ENCODE measurements around the gene HERPUD2. TPM values are rescaled to one million over a fixed set of nuclear protein-coding genes. Genes with fewer than 3 reads are reported as not detected.

HERPUD2 gene
- total RNA-seq, result 24.9 and 26.5 TPM in 2 replicates

GRCh38 chr7:35694784-35695472 is at the start of gene HERPUD2:
Gene HERPUD2 (minus strand): TSS chr7:35695135. CDS start chr7:35694330, 805 bp downstream.

Other genes with a start within 250 kb of the HERPUD2 start
- gene SEPTIN7, start 105.9 kb upstream of the HERPUD2 start, total RNA-seq, result 114 and 140 TPM in 2 replicates